Stimulated activated CD4-positive, alpha-beta T cell treated with anti-CD3 and anti-CD28 coated beads, Interleukin-1b, Interleukin-23, amount 100 ng/mL, for 4 hours (primary cell): Measurements from ENCODE around the gene ELAVL1.

Source experiments
- DNase-seq, 2 donors: peaks; one replicate each; pipeline ENCODE4 v3.0.0-alpha.2; 2020; ENCODE audit warnings: low read depth in 2 of 2

The ELAVL1 gene

GRCh38 chr19:7912697-7913564, 92.5 kb downstream of the ELAVL1 start:
- DNase-seq = no peak

GRCh38 chr19:7912144-7912696, 93.2 kb downstream of the ELAVL1 start:
- no peak for DNase-seq

GRCh38 chr19:7911508-7912143, 93.8 kb downstream of the ELAVL1 start:
- DNase-seq = no peak

GRCh38 chr19:7910321-7911161, 94.9 kb downstream of the ELAVL1 start:
- no peak for DNase-seq

DNA sequence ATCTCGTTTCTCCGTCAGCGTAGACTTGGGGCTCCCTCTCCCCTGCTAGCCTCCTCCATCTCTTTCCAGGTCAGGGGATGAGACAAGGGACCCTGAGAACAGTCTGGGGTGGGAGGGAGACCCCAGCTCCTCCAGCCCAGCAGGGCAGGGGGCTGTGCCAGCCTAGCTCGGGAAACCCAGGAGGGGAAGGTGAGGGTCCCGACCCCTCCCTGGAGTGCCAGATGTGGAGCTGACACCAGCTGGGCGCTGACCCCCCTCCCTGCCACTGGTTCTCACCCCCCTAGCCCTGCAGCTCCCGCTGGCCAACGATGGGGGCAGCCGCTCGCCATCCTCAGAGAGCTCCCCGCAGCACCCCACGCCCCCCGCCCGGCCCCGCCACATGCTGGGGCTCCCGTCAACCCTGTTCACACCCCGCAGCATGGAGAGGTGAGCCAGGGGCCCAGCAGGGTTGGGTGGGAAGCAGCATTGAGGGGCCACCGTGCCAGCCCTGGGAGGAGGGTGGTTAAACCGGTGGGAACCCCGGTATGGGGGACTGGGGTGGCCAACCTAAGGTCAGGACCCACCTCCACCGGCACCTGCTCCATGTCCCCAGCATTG, 95.9 kb downstream of the ELAVL1 start:
- no peak for DNase-seq

GRCh38 chr19:7908742-7909461, 96.5 kb downstream of the ELAVL1 start:
- DNase-seq = no peak
